GM12874 (cell line): ENCODE data around the gene ANKRD62.

ENCODE experiments used
- TF ChIP-seq, protein P1 (sequence below): IDR thresholded peaks from 2 replicates; pipeline ENCODE4 v1.5.1; 2011; ENCODE audit warnings: low read depth, mild to moderate bottlenecking, control low read depth, low read length, moderate library complexity; ENCODE audit not compliant: insufficient read depth

ANKRD62 gene

DNA sequence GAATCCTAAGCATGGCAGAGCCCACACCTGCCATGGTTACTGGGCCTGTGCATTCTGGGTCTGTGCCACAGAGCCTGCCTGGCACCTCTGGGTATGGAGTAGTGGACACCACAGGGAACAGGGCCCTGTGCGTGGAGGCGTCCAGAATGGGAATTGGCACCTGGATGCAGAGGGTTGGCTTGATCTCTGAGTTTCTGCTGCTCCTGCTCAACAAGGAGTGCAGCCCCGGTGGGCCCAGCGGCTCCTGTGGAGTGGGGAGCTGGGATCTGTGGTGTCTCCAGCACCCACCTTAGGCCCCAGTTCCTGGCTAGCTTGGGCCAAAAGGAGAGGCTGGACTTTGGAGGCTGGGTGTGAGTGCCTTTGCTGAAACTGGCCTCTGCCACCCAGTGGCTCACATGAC, 7.9 kb upstream of the ANKRD62 start:
- TF ChIP-seq, protein P1, sequence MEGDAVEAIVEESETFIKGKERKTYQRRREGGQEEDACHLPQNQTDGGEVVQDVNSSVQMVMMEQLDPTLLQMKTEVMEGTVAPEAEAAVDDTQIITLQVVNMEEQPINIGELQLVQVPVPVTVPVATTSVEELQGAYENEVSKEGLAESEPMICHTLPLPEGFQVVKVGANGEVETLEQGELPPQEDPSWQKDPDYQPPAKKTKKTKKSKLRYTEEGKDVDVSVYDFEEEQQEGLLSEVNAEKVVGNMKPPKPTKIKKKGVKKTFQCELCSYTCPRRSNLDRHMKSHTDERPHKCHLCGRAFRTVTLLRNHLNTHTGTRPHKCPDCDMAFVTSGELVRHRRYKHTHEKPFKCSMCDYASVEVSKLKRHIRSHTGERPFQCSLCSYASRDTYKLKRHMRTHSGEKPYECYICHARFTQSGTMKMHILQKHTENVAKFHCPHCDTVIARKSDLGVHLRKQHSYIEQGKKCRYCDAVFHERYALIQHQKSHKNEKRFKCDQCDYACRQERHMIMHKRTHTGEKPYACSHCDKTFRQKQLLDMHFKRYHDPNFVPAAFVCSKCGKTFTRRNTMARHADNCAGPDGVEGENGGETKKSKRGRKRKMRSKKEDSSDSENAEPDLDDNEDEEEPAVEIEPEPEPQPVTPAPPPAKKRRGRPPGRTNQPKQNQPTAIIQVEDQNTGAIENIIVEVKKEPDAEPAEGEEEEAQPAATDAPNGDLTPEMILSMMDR = no peak

DNA sequence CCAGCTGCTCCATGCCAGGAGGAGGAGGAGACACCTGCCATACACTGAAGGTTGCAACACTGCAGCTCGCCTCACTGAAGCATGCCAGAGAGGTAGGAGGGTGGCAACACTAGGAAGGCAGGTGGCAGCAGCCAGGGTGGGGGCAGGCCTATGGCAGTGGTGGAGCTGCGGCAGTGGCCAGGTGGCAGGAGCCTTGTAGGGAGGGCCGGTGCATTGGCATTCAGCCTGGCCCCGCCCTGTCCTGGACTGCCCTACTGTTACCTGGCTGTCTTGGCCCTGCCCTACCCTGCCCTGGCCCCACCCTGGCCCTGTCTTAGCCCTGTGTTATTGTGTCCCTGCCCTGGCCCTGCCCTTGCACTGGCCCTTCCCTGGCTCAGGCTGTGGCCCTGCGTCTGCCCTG, 7.4 kb upstream of the ANKRD62 start:
- TF ChIP-seq, protein P1 = no peak

DNA sequence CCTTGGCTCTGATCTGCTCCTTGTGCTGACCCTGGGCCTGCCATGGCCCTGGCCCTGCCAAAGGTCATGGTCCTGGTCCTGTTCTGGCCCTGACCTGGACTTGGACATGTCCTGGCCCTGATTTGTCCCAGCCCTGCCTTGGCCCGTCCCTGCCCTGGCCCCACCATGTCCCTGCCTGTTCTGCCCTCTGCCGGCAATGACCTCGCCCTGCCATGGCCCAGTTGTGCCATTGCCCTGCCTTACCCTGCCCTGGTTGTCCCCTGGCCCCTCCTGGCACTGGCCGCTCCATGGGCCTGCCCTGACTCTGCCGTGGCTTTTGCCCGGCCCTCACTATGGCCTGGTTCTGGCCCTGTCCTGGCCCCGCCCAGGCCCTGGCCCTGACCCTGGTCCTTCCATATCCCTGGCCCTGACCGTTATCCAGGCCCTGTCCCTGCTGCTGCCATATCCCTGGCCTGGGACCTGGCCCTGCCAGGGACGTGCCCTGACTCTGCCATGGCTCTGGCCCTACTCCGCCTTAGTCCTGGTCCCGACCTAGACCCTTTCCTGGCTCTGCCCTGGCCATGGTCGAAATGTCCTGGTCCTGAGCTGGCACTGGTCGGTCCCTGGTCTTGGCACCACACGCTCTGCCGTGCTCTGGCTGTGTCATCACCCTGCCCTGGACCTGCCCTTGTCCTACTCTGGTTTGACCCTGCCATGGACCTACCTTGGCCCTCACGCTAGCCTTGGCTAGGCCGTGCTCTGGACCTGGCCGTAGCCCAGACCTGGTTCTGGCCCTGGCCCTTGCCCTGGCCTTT, 6.8 kb upstream of the ANKRD62 start:
- TF ChIP-seq, protein P1 = no peak

DNA sequence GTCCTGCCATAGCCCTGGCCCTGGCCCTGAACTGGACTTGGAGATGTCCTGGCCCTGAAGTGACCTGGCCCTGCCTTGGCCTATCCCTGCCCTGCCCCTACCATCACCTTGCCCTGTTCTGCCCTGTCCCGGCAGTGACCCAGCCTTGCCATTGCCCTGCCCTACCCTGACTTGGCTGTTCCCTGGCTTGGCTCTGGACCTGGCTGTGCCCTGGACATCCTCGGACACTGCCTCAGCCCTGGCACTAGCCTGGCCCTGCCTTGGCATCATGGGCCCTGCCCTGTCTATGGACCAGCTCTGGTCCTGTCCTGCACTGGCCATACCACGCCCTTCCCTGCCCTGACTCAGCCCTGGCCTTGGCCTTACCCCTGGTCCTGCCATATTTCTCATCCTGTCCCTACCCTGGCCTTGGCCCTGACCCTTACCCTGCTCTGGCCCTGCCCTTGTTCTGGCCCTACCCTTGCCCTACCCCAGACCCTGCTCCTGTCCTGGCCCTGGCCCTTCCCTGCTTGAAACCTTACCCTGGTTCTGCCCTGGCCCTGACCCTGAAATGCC, 6.1 kb upstream of the ANKRD62 start:
- TF ChIP-seq, protein P1 = no peak

DNA sequence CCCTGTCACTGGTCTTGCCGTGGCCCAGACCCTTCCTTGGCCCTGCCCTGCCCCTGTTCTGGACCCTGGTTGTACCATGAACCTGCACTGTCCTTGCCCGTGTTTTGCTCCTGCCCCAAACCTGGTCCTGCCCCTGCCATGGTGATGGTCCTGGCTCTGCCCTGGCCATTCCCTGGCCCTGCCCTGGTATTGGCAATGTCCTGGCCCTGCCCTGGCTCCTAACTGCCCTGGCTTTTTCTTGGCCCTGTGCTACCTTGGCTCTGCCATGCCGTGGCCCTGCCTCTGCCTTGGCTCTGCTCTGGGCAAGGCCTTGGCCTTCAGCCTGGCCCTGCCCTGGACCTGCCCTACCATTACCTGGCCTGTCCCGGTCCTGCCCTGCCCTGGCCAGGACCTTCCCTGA, 5.5 kb upstream of the ANKRD62 start:
- TF ChIP-seq, protein P1 = no peak

DNA sequence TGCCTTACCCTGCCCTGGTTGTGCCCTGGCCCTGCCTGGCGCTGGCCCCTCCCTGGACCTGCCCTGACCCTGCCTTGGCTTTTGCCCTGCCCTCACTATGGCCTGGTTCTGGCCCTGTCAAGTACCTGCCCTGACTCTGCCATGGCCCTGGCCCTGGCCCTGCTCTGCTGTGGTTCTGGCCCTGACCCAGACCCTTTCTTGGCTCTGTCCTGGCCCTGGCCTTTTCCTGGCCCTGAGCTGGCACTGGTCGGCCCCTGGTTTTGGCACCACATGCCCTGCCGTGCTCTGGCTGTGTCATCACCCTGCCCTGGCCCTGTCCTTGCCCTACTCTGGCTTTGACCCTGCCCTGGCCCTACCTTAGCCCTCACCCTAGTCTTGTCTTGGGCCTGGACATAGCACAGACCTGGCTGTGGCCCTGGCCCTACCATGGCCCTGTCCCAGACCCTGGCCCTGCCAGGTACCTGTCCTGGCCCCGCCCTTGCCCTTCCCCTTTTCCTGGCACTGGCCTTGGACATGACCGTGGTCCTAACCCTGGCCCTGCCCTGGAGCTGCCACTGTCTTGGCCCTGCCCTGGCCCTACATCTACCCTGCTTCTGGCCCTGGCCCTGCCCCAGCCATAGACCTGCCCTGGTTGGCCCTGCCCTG, 4.8 kb upstream of the ANKRD62 start:
- TF ChIP-seq, protein P1 = no peak

DNA sequence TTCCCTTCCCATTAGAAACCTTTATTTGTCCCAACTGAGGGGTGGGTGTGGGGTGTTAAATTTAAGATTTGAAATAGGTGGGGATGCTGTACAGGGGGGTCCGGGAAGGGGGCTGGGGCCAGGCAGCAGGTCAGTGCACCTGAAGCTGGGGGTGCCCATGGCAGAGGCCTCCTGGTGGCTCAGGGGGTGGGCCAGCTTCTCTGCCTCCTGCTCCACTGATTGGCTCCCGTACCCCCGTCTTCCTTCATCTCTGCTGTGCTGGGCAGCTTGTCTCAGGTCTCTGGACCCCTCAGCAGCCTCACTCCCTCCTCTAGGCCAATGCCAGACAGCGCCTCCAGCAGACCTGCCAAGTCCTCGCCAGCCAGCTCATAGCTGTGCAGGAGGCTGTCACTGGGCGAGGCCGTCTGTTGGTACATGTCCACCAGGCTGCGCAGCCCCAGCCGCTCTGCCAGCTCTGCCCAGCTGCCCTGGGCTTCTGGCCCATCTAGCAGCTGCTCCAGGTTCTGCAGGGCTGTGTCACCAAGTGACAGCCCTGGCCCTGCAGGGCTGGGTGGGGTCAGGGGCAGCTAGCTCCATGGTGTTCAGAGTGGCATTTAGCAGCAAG, 2.0 kb upstream of the ANKRD62 start:
- TF ChIP-seq, protein P1 = no peak
